HAP-1 (cell line): ENCODE measurements around the gene MEP1B.
"Not testable (repeated sequence)": the region's sequence is repeated elsewhere in the genome, so short reads cannot be mapped to it uniquely, and the experiment has no call there.

ENCODE experiments used
- DNase-seq, 2 experiments: peaks; one replicate each; pipeline ENCODE4 v3.0.0-alpha.2; 2016 to 2020; ENCODE audit warnings: low spot score in 2 of 2
- H3K27me3 ChIP-seq: fragments of 250-450 bp; sonication (Bioruptor Pico); 2 replicates; pipeline ENCODE4 v1.5.1; 2020; ENCODE audit warnings: low read depth, mild to moderate bottlenecking, moderate library complexity
- H3K36me3 ChIP-seq: fragments of 250-450 bp; sonication (Bioruptor Pico); replicated peaks from 2 replicates; pipeline ENCODE4 v1.5.1; 2020; ENCODE audit warnings: mild to moderate bottlenecking
- H3K4me1 ChIP-seq: fragments of 250-450 bp; sonication (Bioruptor Pico); 2 replicates; pipeline ENCODE4 v1.5.1; 2020; ENCODE audit warnings: mild to moderate bottlenecking
- H3K4me3 ChIP-seq: fragments of 250-450 bp; sonication (Bioruptor Pico); 2 replicates; pipeline ENCODE4 v1.5.1; 2020; ENCODE audit warnings: mild to moderate bottlenecking, moderate library complexity
- H3K9me3 ChIP-seq: fragments of 250-450 bp; sonication (Bioruptor Pico); 2 replicates; pipeline ENCODE4 v1.5.1; 2020; ENCODE audit warnings: mild to moderate bottlenecking, moderate library complexity
- in situ Hi-C: fragments of 300-500 bp; cut with MboI; formaldehyde crosslinking; loops from 3 replicates; pipeline ENCODE4 v1.14.3; 2020; ENCODE audit warnings: low sequenced_read_pairs, inconsistent platforms, mixed read lengths

The MEP1B gene

DNA sequence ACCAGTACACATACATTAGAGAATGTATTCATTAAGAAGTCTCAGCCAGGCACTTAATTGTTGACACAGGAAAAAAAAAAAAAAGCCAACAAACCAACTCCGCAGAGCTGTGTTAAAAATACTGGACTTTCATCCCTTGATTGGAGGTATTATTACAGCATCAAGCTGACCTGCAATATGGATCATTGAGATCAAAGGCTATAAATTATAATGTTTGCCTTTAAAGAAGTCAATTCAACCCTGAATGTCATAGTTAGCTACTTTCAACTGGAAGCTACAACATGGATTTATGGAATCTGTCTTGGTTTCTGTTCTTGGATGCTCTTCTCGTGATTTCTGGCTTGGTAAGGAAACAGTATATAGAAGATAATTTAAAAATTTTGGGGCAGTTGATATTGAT is at the start of gene MEP1B:
MEP1B (plus strand) TSS at position 250 of the 400 bp plus-strand sequence; CDS start at position 282, 32 bp downstream.
- Histone ChIP-seq H3K36me3 (no peaks in the 10 kb centered on the region), H3K4me3 (no peak within 1 kb of the TSS), H3K4me1 (no peaks in the 10 kb centered on the region), H3K9me3 (no peaks in the 10 kb centered on the region), H3K27me3 (peaks cover 2% of the 10 kb centered on the region; the same call in 1 of the 2 replicates)
- DNase-seq: no peak
- in situ Hi-C loops: no loop called here

DNA sequence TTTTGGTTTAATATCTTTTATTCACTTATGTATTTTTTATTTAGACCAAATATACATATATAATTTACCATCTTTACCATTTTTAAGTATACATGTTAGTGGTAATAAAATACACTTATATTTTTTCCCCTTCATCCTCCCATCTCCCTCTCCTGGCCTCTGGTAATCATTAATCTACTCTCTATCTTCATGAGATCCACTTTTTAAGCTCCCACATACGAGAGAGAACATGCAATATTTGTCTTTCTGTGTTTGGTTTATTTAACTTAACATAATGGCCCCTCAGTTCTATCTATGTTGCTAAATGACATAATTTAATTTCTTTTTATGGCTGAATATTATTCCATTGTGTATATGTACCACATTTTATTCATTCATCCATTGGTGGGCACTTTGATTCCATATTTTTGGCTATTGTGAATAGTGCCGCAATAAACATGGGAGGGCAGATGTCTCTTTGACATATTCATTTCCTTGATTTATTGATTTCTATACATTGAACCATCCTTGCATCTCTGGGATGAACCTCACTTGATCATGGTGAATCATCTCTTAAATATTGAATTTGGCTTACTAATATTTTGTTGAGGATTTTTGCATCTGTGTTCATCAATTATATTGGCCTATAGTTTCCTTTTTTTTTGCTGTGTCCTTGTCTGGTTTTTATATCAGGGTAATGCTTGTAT is 41.5 kb upstream of the MEP1B start:
- DNase-seq: no peak
- no peaks in the 10 kb centered on the region for H3K4me1 ChIP-seq
- no peaks in the 10 kb centered on the region for H3K36me3 ChIP-seq
- H3K4me3 ChIP-seq: no peak overlapping the region
- H3K9me3 ChIP-seq: no peaks in the 10 kb centered on the region
- H3K27me3 ChIP-seq: peaks cover 3% of the 10 kb centered on the region; the same call in 1 of the 2 replicates
- in situ Hi-C loops: no loop called here

- H3K36me3 ChIP-seq: no peaks in the 10 kb centered on the region
- no peaks in the 10 kb centered on the region for H3K27me3 ChIP-seq
- in situ Hi-C loops: no loop called here
- no peaks in the 10 kb centered on the region for H3K9me3 ChIP-seq
- no peak overlapping the region for H3K4me3 ChIP-seq
- no peak for DNase-seq
- H3K4me1 ChIP-seq: no peaks in the 10 kb centered on the region
These were observed 37.0 kb upstream of the MEP1B start for GRCh38 chr18:32152705-32153448.

DNA sequence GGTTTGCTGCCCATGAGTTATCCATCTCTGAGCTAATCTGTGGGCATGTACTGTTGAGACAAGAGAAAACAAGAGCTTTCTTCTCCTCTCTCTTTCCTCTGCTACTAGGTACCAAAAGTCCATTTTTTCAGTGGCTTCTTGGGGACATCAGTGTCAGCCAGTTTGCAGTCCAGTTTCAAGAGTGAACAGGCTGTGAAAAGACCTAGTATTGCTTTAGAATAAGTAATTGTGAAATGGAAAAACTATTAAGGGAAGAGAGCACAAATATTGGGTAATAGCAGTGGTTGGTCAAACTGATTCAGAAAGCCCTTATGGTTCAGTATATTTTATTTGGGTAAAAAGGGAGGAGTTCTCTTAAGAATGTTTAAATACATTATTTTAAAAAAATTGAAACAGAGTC is 33.0 kb upstream of the MEP1B start:
- H3K4me1 ChIP-seq: no peaks in the 10 kb centered on the region
- no peak overlapping the region for H3K4me3 ChIP-seq
- H3K9me3 ChIP-seq: no peaks in the 10 kb centered on the region
- in situ Hi-C loops: no loop called here
- H3K36me3 ChIP-seq: no peaks in the 10 kb centered on the region
- DNase-seq: no peak
- no peaks in the 10 kb centered on the region for H3K27me3 ChIP-seq

- DNase-seq: no peak
- in situ Hi-C loops: no loop called here
- Histone ChIP-seq H3K9me3 (no peaks in the 10 kb centered on the region), H3K36me3 (no peaks in the 10 kb centered on the region), H3K27me3 (no peaks in the 10 kb centered on the region; the same call in 1 of the 2 replicates), H3K4me3 (no peak overlapping the region), H3K4me1 (no peaks in the 10 kb centered on the region)
These were observed 32.3 kb upstream of the MEP1B start for GRCh38 chr18:32157580-32157979.

- Histone ChIP-seq H3K36me3 (no peaks in the 10 kb centered on the region), H3K4me1 (no peaks in the 10 kb centered on the region), H3K4me3 (no peak overlapping the region), H3K9me3 (no peaks in the 10 kb centered on the region), H3K27me3 (no peaks in the 10 kb centered on the region; the same call in 1 of the 2 replicates)
- in situ Hi-C loops: no loop called here
- DNase-seq: peak; percentile 85
These were observed 31.7 kb upstream of the MEP1B start for GRCh38 chr18:32158108-32158624.

DNA sequence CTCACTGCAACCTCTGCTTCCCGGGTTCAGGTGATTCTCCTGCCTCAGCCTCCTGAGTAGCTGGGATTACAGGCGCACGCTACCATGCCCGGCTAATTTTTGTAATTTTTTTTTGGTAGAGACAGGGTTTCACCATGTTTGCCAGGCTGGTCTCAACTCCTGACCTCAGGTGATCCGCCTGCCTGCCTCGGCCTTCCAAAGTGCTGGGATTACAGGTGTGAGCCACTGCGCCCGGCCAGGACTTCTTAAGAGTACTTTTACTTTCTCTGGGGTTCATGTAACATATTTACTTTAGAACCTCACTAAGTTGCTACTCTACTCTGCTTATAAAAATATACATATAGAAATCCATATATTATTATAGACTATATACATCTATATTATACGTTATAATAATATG is 31.2 kb upstream of the MEP1B start:
- H3K4me3 ChIP-seq, H3K9me3 ChIP-seq, H3K4me1 ChIP-seq, DNase-seq, in situ Hi-C loops, H3K27me3 ChIP-seq, H3K36me3 ChIP-seq: not testable (repeated sequence)

DNA sequence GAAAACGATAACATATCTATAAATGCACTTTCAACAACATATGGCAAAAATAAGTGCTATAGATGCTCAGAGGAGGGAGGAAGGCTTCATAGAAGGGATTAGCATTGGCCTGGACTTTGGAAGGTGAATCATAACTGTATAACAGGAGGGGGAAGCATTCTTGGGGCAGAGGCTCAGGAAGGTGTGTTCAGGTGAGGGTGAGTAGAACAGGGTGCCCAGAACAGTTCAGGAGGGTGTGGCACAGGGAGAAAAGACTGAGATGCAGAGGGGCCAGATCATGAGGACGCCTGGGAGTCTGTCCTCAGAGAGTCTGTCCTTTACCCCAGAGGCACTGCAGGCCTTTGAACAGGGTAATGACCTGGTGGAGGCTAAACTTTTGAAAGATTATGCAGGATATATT is 29.3 kb upstream of the MEP1B start:
- in situ Hi-C loops: loop anchor here (5.0 kb wide), 1 partner anchor 392 kb away; no protein-coding TSS in a partner anchor
- Histone ChIP-seq H3K27me3 (no peaks in the 10 kb centered on the region; the same call in 1 of the 2 replicates), H3K4me1 (no peaks in the 10 kb centered on the region), H3K36me3 (no peaks in the 10 kb centered on the region), H3K4me3 (no peak overlapping the region), H3K9me3 (no peaks in the 10 kb centered on the region)
- no peak for DNase-seq

- in situ Hi-C loops: no loop called here
- H3K4me1 ChIP-seq: no peaks in the 10 kb centered on the region
- H3K27me3 ChIP-seq: no peaks in the 10 kb centered on the region
- H3K9me3 ChIP-seq: no peaks in the 10 kb centered on the region
- H3K36me3 ChIP-seq: no peaks in the 10 kb centered on the region
- H3K4me3 ChIP-seq: no peak overlapping the region
- DNase-seq: no peak
These were observed 21.7 kb upstream of the MEP1B start for GRCh38 chr18:32167980-32168730.

- no peak overlapping the region for H3K4me3 ChIP-seq
- H3K4me1 ChIP-seq: no peaks in the 10 kb centered on the region
- H3K27me3 ChIP-seq: no peaks in the 10 kb centered on the region
- no peak for DNase-seq
- in situ Hi-C loops: no loop called here
- no peaks in the 10 kb centered on the region for H3K9me3 ChIP-seq
- no peaks in the 10 kb centered on the region for H3K36me3 ChIP-seq
These were observed 16.2 kb upstream of the MEP1B start for GRCh38 chr18:32173654-32174053.

DNA sequence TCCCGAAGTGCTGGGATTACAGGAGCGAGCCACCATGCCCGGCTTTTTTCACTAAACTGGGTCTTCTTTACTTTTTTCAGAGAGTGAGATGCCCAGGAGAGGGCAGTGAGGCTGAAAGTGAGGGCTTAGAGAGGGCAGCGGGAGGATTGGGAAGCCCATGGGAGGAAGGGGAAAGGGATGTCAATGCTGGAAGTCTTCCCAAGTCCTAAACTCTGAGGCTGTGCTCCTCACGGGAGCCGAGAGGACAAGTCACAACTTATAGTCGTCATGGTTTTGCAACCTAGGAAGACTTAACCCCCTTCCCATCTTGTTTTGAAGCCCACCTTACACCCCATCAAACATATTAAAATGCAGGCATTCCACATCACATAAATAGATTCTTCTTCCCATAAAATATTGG is 15.1 kb upstream of the MEP1B start:
- H3K4me1 ChIP-seq: no peaks in the 10 kb centered on the region
- no peaks in the 10 kb centered on the region for H3K36me3 ChIP-seq
- in situ Hi-C loops: no loop called here
- H3K9me3 ChIP-seq: no peaks in the 10 kb centered on the region
- DNase-seq: no peak
- H3K27me3 ChIP-seq: no peaks in the 10 kb centered on the region
- no peak overlapping the region for H3K4me3 ChIP-seq

DNA sequence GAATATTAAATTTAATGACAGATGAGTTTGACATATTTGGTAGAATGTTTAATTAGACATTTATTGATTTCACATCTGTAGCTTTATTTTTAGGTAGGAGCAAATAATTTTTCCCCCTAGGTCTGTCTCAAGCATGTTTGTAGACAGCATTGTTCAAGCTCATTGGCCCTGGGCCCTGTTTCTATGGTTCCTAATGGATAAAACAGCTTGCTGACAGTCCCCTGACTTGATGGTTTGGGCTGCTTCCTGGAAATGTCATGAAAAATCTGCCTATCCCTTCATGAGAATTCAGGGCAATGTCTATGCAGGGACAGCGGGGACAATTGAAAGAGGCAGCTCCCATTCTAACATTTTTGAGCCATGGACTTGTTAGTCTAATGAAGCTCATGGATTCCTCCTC is 14.6 kb upstream of the MEP1B start:
- no peaks in the 10 kb centered on the region for H3K4me1 ChIP-seq
- no peaks in the 10 kb centered on the region for H3K9me3 ChIP-seq
- no peak for DNase-seq
- H3K27me3 ChIP-seq: no peaks in the 10 kb centered on the region
- H3K36me3 ChIP-seq: no peaks in the 10 kb centered on the region
- in situ Hi-C loops: no loop called here
- no peak overlapping the region for H3K4me3 ChIP-seq

- DNase-seq, H3K9me3 ChIP-seq, H3K4me1 ChIP-seq, H3K36me3 ChIP-seq, in situ Hi-C loops, H3K27me3 ChIP-seq, H3K4me3 ChIP-seq: not testable (repeated sequence)
These were observed 13.1 kb upstream of the MEP1B start for GRCh38 chr18:32176745-32177144.

GRCh38 chr18:32177530-32177929 is 12.3 kb upstream of the MEP1B start:
- no peak overlapping the region for H3K4me3 ChIP-seq
- no peaks in the 10 kb centered on the region for H3K36me3 ChIP-seq
- no peaks in the 10 kb centered on the region for H3K9me3 ChIP-seq
- no peaks in the 10 kb centered on the region for H3K27me3 ChIP-seq
- in situ Hi-C loops: no loop called here
- DNase-seq: no peak
- no peaks in the 10 kb centered on the region for H3K4me1 ChIP-seq
